PC-9 (cell line): Measurements from ENCODE around the gene RAP2A. TPM values are rescaled to one million over a fixed set of nuclear protein-coding genes. Genes with fewer than 3 reads are reported as not detected.
A peak's percentile ranks its signal among the peaks of the same experiment; 100 is the strongest.

Experiments used
- BruUV-seq: library from RNA; stranded (reverse); fragments of 400-500 nt; replicated peaks from 2 replicates; lab custom pipeline; 2021; lab: Mats Ljungman, UMichigan
- CTCF ChIA-PET: fragments of 300-600 bp; sonication (Branson Sonifier 250); formaldehyde crosslinking; loops from one replicate; lab custom pipeline; 2022; ENCODE audit warnings: antibody characterized with exemption; lab: Charles Lee
- POLR2A ChIA-PET: fragments of 300-600 bp; sonication (Branson Sonifier 250); formaldehyde crosslinking; loops from one replicate; lab custom pipeline; 2022; ENCODE audit warnings: antibody characterized with exemption; ENCODE audit not compliant: unreplicated experiment; lab: Charles Lee
- DNase-seq, 2 experiments: peaks; one replicate each; pipeline versions ENCODE4 v3.0.0 to v3.0.0-alpha.2; 2015 to 2022; ENCODE audit warnings: mixed read lengths in 1 of 2
- H2AFZ ChIP-seq: fragments of 200-600 bp; sonication (generic); 2 replicates; pipeline ENCODE4 v1.8.1; 2017; ENCODE audit warnings: antibody characterized with exemption
- H3F3A ChIP-seq: fragments of 200-600 bp; sonication (generic); 2 replicates; pipeline ENCODE4 v1.8.1; 2017; ENCODE audit warnings: antibody characterized with exemption, mild to moderate bottlenecking, low read depth; ENCODE audit not compliant: insufficient read depth
- H3K27ac ChIP-seq: fragments of 200-600 bp; sonication (generic); 2 replicates; pipeline ENCODE4 v1.6.1; 2016; ENCODE audit warnings: mixed run types
- H3K27me3 ChIP-seq: fragments of 200-600 bp; sonication (generic); 2 replicates; pipeline ENCODE4 v1.6.1; 2016; ENCODE audit warnings: low read depth, mixed run types; ENCODE audit not compliant: insufficient read depth
- H3K36me3 ChIP-seq: fragments of 200-600 bp; sonication (generic); 2 replicates; pipeline ENCODE4 v1.6.1; 2016; ENCODE audit warnings: low read depth, mixed run types
- H3K4me1 ChIP-seq: fragments of 200-600 bp; sonication (generic); replicated peaks from 2 replicates; pipeline ENCODE4 v1.6.1; 2016; ENCODE audit warnings: mixed run types; ENCODE audit not compliant: insufficient read depth
- H3K4me2 ChIP-seq: fragments of 200-600 bp; sonication (generic); 2 replicates; pipeline ENCODE4 v1.6.1; 2017; ENCODE audit warnings: mixed run types
- H3K4me3 ChIP-seq: fragments of 200-600 bp; sonication (generic); 2 replicates; pipeline ENCODE4 v1.6.1; 2016; ENCODE audit warnings: mixed run types
- H3K79me2 ChIP-seq: fragments of 200-600 bp; sonication (generic); 2 replicates; pipeline ENCODE4 v1.6.1; 2017; ENCODE audit warnings: low read depth, mixed run types
- H3K9me2 ChIP-seq: fragments of 200-600 bp; sonication (generic); 2 replicates; pipeline ENCODE4 v1.8.1; 2017; ENCODE audit warnings: mild to moderate bottlenecking; ENCODE audit not compliant: insufficient read depth
- H3K9me3 ChIP-seq: fragments of 200-600 bp; sonication (generic); 2 replicates; pipeline ENCODE4 v1.8.1; 2016; ENCODE audit warnings: low read depth; ENCODE audit not compliant: insufficient read depth
- H4K20me1 ChIP-seq: fragments of 200-600 bp; sonication (generic); 2 replicates; pipeline ENCODE4 v1.8.1; 2017; ENCODE audit not compliant: insufficient read depth
- EZH2 ChIP-seq: fragments of 200-600 bp; sonication (generic); IDR thresholded peaks from 2 replicates; pipeline ENCODE4 v1.8.0; 2017; ENCODE audit warnings: antibody characterized with exemption, low read depth
- intact Hi-C: fragments of 100-400 bp; cut with micrococcal nuclease; formaldehyde crosslinking; loops from one replicate; pipeline ENCODE4 v1.10.0; 2022; ENCODE audit not compliant: unreplicated experiment
- total RNA-seq: library from RNA; stranded (reverse); gene quantifications from 2 replicates; pipeline ENCODE4 v1.2.3, GENCODE V29; 2021
- TF ChIP-seq, protein P1 (sequence below): fragments of 200-600 bp; sonication (generic); conservative IDR thresholded peaks from 2 replicates; pipeline ENCODE4 v1.6.1; 2017; ENCODE audit warnings: mixed run types, antibody characterized with exemption, mild to moderate bottlenecking, moderate library complexity

RAP2A gene
- total RNA-seq, 1 experiment from 2014 or later, result 21.5 TPM

DNA sequence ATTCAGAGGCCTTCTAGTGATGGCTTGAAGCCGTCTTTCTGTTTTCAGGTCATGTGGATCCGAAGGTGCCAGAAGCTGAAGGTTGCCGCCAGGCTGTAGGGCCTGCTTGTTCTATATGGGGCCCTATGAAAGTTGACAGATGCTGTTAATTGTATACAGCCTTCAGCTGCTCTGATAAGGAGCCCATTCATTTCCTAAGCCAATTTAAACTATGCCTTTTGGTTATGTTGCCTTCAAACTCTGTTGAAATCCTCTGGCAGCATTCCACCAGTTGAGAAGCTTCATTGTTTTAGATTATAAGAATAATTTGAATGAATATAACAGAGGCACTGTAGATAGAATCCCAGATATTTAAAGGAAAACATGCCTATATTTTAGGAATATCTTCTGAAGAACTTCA is 34.4 kb downstream of the RAP2A start:
- H3K9me2 ChIP-seq, result no peaks in the 10 kb centered on the region
- H3K4me3 ChIP-seq, result no peak overlapping the region
- H3K4me1 ChIP-seq, result no peaks in the 10 kb centered on the region
- no peak overlapping the region for H3K4me2 ChIP-seq
- intact Hi-C loops, result no loop called here
- no peaks in the 10 kb centered on the region for H4K20me1 ChIP-seq
- TF ChIP-seq EZH2, result no peak
- TF ChIP-seq, protein P1, sequence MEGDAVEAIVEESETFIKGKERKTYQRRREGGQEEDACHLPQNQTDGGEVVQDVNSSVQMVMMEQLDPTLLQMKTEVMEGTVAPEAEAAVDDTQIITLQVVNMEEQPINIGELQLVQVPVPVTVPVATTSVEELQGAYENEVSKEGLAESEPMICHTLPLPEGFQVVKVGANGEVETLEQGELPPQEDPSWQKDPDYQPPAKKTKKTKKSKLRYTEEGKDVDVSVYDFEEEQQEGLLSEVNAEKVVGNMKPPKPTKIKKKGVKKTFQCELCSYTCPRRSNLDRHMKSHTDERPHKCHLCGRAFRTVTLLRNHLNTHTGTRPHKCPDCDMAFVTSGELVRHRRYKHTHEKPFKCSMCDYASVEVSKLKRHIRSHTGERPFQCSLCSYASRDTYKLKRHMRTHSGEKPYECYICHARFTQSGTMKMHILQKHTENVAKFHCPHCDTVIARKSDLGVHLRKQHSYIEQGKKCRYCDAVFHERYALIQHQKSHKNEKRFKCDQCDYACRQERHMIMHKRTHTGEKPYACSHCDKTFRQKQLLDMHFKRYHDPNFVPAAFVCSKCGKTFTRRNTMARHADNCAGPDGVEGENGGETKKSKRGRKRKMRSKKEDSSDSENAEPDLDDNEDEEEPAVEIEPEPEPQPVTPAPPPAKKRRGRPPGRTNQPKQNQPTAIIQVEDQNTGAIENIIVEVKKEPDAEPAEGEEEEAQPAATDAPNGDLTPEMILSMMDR, result no peak
- ChIA-PET POLR2A (no interaction called here), CTCF (no interaction called here)
- H3K79me2 ChIP-seq, result no peaks in the 10 kb centered on the region
- H3F3A ChIP-seq, result no peaks in the 10 kb centered on the region
- no TSS peak for BruUV-seq
- H2AFZ ChIP-seq, result no peak overlapping the region
- H3K27ac ChIP-seq, result no peak overlapping the region
- H3K9me3 ChIP-seq, result no peaks in the 10 kb centered on the region
- DNase-seq, result peak in 1 of 2 experiments; percentile 11
- no peaks in the 10 kb centered on the region for H3K27me3 ChIP-seq
- no peaks in the 10 kb centered on the region for H3K36me3 ChIP-seq

DNA sequence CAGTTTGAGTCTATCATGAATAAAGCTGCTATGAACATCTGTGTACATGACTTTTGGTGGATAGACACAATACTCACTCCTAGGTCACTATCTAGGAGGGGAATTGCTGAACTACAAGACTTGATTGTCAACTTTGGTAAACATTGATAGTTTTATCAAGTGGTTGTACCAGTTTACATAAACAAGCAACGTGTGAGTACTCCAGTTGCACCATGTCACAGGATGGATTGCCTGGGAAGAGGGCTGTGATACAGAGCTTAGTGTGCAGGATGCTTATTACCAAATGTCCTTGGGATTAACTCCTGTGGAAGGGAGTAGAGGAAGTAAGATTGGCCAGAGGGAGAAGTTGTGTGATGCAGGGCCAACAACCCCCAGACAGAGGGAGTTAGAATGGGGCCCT is 37.7 kb downstream of the RAP2A start:
- Histone ChIP-seq H3K27me3 (no peaks in the 10 kb centered on the region), H3F3A (no peaks in the 10 kb centered on the region), H3K36me3 (no peaks in the 10 kb centered on the region), H3K4me1 (no peaks in the 10 kb centered on the region), H3K9me2 (no peaks in the 10 kb centered on the region), H3K4me2 (no peak overlapping the region), H3K27ac (no peak overlapping the region), H3K4me3 (no peak overlapping the region), H3K9me3 (no peaks in the 10 kb centered on the region), H2AFZ (no peak overlapping the region), H4K20me1 (no peaks in the 10 kb centered on the region), H3K79me2 (no peaks in the 10 kb centered on the region)
- no TSS peak for BruUV-seq
- intact Hi-C loops, result no loop called here
- TF ChIP-seq, protein P1, result no peak
- POLR2A ChIA-PET, result no interaction called here
- CTCF ChIA-PET, result no interaction called here
- DNase-seq, result no peak

DNA sequence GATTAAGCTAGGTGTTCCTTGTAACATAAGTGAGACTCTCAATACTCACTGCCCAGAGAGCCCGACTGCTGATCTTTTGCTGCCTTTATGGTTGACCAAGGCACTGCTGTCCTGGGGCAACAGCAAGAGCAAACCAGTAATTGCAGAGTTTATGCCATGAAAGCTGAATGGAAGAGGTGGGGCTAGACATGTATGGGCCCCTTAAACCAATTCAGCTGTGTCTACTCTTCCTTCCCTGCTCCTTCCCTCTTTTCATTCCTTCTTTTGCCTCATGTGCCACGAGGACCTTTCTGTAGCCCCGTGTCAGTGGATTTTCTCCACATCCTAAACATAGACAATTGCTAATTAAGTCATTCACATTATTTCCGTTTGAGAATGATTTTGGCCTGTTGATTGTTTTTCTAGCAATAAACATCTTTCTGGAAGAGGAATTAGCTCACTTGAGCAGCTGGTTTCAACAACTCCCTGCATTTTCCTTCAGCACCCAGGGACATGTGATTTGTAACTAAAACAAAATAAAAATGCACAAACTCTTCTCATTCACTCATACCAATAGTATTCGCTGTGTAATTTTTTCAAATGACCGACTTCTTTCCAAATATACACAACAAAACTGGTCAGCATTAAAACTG is 40.5 kb downstream of the RAP2A start:
- H3K9me2 ChIP-seq, result no peaks in the 10 kb centered on the region; the same call in 1 of the 2 replicates
- H4K20me1 ChIP-seq, result no peaks in the 10 kb centered on the region
- intact Hi-C loops, result no loop called here
- TF ChIP-seq, protein P1, result no peak
- no peak for TF ChIP-seq EZH2
- CTCF ChIA-PET, result no interaction called here
- no peak overlapping the region for H3K4me2 ChIP-seq
- no peaks in the 10 kb centered on the region for H3F3A ChIP-seq
- no peaks in the 10 kb centered on the region for H3K4me1 ChIP-seq
- BruUV-seq, result no TSS peak
- H3K27me3 ChIP-seq, result no peaks in the 10 kb centered on the region
- H3K27ac ChIP-seq, result no peak overlapping the region
- no peaks in the 10 kb centered on the region for H3K36me3 ChIP-seq
- H3K9me3 ChIP-seq, result no peaks in the 10 kb centered on the region
- no peak overlapping the region for H2AFZ ChIP-seq
- no peaks in the 10 kb centered on the region for H3K79me2 ChIP-seq
- no peak for DNase-seq
- H3K4me3 ChIP-seq, result no peak overlapping the region
- POLR2A ChIA-PET, result no interaction called here
